Smooth muscle cell of the pulmonary artery (primary cell): ENCODE measurements around the gene SGK1. TPM values are rescaled to one million over a fixed set of nuclear protein-coding genes. Genes with fewer than 3 reads are reported as not detected.

Experiments used
- total RNA-seq: library from RNA; depleted of rRNA; stranded (reverse); fragments of >200 nt; gene quantifications from 2 replicates; pipeline ENCODE4 v1.2.3, GENCODE V29; 2014

Gene SGK1
- 66.0 and 183 TPM in 2 replicates for total RNA-seq

GRCh38 chr6:134317471-134318131, at the start of gene SGK1:
TSS of gene SGK1 (minus strand) at chr6:134318112. CDS start at chr6:134317460, 652 bp downstream.

